K562 (cell line): ENCODE measurements around the gene NTNG1. TPM values are rescaled to one million over a fixed set of nuclear protein-coding genes. Genes with fewer than 3 reads are reported as not detected.

Experiments used
- ATAC-seq: fragments of 200-7000 bp; cut with Tn5 transposase; 3 replicates; pipeline ENCODE4 v1.9.1; 2020; ENCODE audit warnings: moderate library complexity
- BruUV-seq: library from RNA; stranded (reverse); fragments of 400-500 nt; replicated peaks from 2 replicates; lab custom pipeline; 2021; lab: Mats Ljungman, UMichigan
- CTCF ChIA-PET: fragments of 300-600 bp; formaldehyde crosslinking; extraction: SDS; loops from one replicate; lab custom pipeline; 2021; ENCODE audit warnings: low intra/inter-chr PET ratio; lab: Yijun Ruan, JAX
- POLR2A ChIA-PET: fragments of 300-600, 350-650 bp; sonication (Branson Sonifier 250); formaldehyde crosslinking; extraction: SDS; loops from one replicate; lab custom pipeline; 2021; ENCODE audit warnings: antibody characterized with exemption, inconsistent platforms; lab: Yijun Ruan, JAX
- DNase-seq, 4 experiments: peaks; one replicate each; pipeline versions ENCODE4 v3.0.0 to v3.0.0-alpha.2; 2011 to 2018; ENCODE audit warnings: low spot score in 3 of 4, mixed read lengths in 3 of 4; ENCODE audit errors: extremely low read depth in 1 of 4
- FAIRE-seq: peaks from 2 replicates; lab custom pipeline; 2011; peaks lifted over from hg19 to GRCh38; lab: Jason Lieb, UNC
- H2AFZ ChIP-seq: 2 replicates; pipeline ENCODE4 v1.6.0; 2011; ENCODE audit warnings: low read depth, low read length, control low read depth, inconsistent platforms
- H3K27ac ChIP-seq: fragments of 200-600 bp; 3 replicates; pipeline ENCODE4 v1.8.0; 2011; ENCODE audit warnings: low read depth, mild to moderate bottlenecking, control low read depth, inconsistent platforms, low read length, moderate library complexity, mixed read lengths; ENCODE audit errors: extremely low read depth
- H3K27me3 ChIP-seq, 2 experiments: fragments of 300-600 bp in 1 of 2; 2 replicates in 1 of 2; 3 replicates in 1 of 2; pipeline versions ENCODE4 v1.6.0 to v1.8.0; 2011; ENCODE audit warnings: inconsistent platforms in 2 of 2, low read length in 2 of 2, mild to moderate bottlenecking in 1 of 2, mixed read lengths in 1 of 2, moderate library complexity in 1 of 2; ENCODE audit not compliant: control insufficient read depth in 2 of 2, insufficient read depth in 2 of 2
- H3K36me3 ChIP-seq: fragments of 300-600 bp; 3 replicates; pipeline ENCODE4 v1.8.0; 2011; ENCODE audit warnings: mild to moderate bottlenecking, low read length, inconsistent platforms; ENCODE audit not compliant: control insufficient read depth, insufficient read depth
- H3K4me1 ChIP-seq, 2 experiments: fragments of 200-600 bp in 1 of 2; replicated peaks in 1 of 2; 2 replicates in 1 of 2; 3 replicates in 1 of 2; pipeline versions ENCODE4 v1.5.1 to v1.8.0; 2011; ENCODE audit warnings: inconsistent platforms in 2 of 2, low read length in 2 of 2, mild to moderate bottlenecking in 1 of 2, mixed read lengths in 1 of 2, moderate library complexity in 1 of 2; ENCODE audit not compliant: control insufficient read depth in 2 of 2, insufficient read depth in 2 of 2
- H3K4me2 ChIP-seq: 2 replicates; pipeline ENCODE4 v1.6.1; 2011; ENCODE audit warnings: low read length, control low read depth, inconsistent platforms, mixed read lengths; ENCODE audit not compliant: insufficient read depth
- H3K4me3 ChIP-seq: fragments of 200-600 bp; sonication (generic), shearing (Covaris generic); 2 replicates; pipeline ENCODE4 v1.5.1; 2016; ENCODE audit warnings: control low read depth, inconsistent platforms
- H3K79me2 ChIP-seq: fragments of 200-600 bp; 3 replicates; pipeline ENCODE4 v1.8.0; 2011; ENCODE audit warnings: low read length, inconsistent platforms; ENCODE audit not compliant: control insufficient read depth, insufficient read depth
- H3K9ac ChIP-seq, 2 experiments: 2 replicates each; pipeline versions ENCODE4 v1.6.0 to v1.6.1; 2011; ENCODE audit warnings: low read depth in 2 of 2, low read length in 2 of 2, control low read depth in 1 of 2, inconsistent platforms in 1 of 2, mild to moderate bottlenecking in 1 of 2, mixed read lengths in 1 of 2; ENCODE audit not compliant: insufficient read depth in 1 of 2
- H3K9me1 ChIP-seq: one replicate; pipeline ENCODE4 v1.6.0; 2011; ENCODE audit warnings: inconsistent platforms, mild to moderate bottlenecking, low read length, moderate library complexity; ENCODE audit not compliant: control insufficient read depth, insufficient read depth
- H3K9me3 ChIP-seq: replicated peaks from 2 replicates; pipeline ENCODE4 v1.5.1; 2011; ENCODE audit warnings: low read depth, low read length, inconsistent platforms; ENCODE audit not compliant: control insufficient read depth, insufficient read depth
- H4K20me1 ChIP-seq: replicated peaks from 2 replicates; pipeline ENCODE4 v1.6.1; 2011; ENCODE audit warnings: low read length, inconsistent platforms, mixed read lengths; ENCODE audit not compliant: control insufficient read depth, insufficient read depth
- E4F1 ChIP-seq: fragments of 250-450 bp; sonication (Bioruptor Pico); IDR thresholded peaks from 2 replicates; pipeline ENCODE4 v1.5.0; 2021; ENCODE audit warnings: mild to moderate bottlenecking, borderline replicate concordance
- EHMT2 ChIP-seq: fragments of 450-650 bp; IDR thresholded peaks from 2 replicates; pipeline ENCODE4 v1.6.1; 2018; ENCODE audit warnings: antibody characterized with exemption
- ELF1 ChIP-seq: fragments of 200-800 bp; sonication (Bioruptor generic); IDR thresholded peaks from 2 replicates; pipeline ENCODE4 v1.6.1; 2016; ENCODE audit warnings: missing genetic modification characterization, missing compliant biosample characterization
- LCOR ChIP-seq: sonication (generic); formaldehyde crosslinking; IDR thresholded peaks from 2 replicates; pipeline ENCODE4 v1.8.0; 2022; ENCODE audit warnings: mild to moderate bottlenecking, missing genetic modification reagents
- LEF1 ChIP-seq: fragments of 450-650 bp; IDR thresholded peaks from 2 replicates; pipeline ENCODE4 v1.6.1; 2016; ENCODE audit warnings: mild to moderate bottlenecking
- MECOM ChIP-seq: fragments of 250-450 bp; sonication (Bioruptor Pico); IDR thresholded peaks from 2 replicates; pipeline ENCODE4 v1.8.0; 2022; ENCODE audit warnings: inconsistent platforms
- MTA2 ChIP-seq: fragments of 450-650 bp; IDR thresholded peaks from 2 replicates; pipeline ENCODE4 v1.6.1; 2016; ENCODE audit warnings: low read depth
- NFIC ChIP-seq: fragments of 450-650 bp; IDR thresholded peaks from 2 replicates; pipeline ENCODE4 v1.6.1; 2017; ENCODE audit warnings: mild to moderate bottlenecking, inconsistent platforms
- RFX5 ChIP-seq: IDR thresholded peaks from 2 replicates; pipeline ENCODE4 v1.6.1; 2011; ENCODE audit warnings: low read depth, mild to moderate bottlenecking, improper control_type of control experiment, low read length
- RREB1 ChIP-seq: fragments of 250-450 bp; sonication (Bioruptor Pico); IDR thresholded peaks from 2 replicates; pipeline ENCODE4 v1.4.0; 2020
- ZNF592 ChIP-seq: fragments of 450-650 bp; IDR thresholded peaks from 2 replicates; pipeline ENCODE4 v1.6.1; 2017; ENCODE audit warnings: antibody characterized with exemption, mild to moderate bottlenecking
- ZSCAN29 ChIP-seq: fragments of 450-650 bp; IDR thresholded peaks from 2 replicates; pipeline ENCODE4 v1.6.1; 2017
- WGBS: fragments of 100-300 bp; shearing (Covaris generic); methylation state at CpG from one replicate; pipeline ENCODE4 v1.1.6; 2016; ENCODE audit warnings: low coverage, mixed read lengths; ENCODE audit not compliant: insufficient coverage; ENCODE audit errors: missing lambda C conversion rate; 5-methylcytosine and 5-hydroxymethylcytosine counted together
- in situ Hi-C: fragments of 300-500 bp; cut with MboI; formaldehyde crosslinking; loops from 4 replicates; pipeline ENCODE4 v1.15.0; 2018; ENCODE audit warnings: inconsistent platforms, mixed read lengths
- intact Hi-C: fragments of 100-400 bp; cut with micrococcal nuclease; formaldehyde crosslinking; loops from 2 replicates; pipeline ENCODE4 v1.14.2; 2022
- polyA plus RNA-seq, 8 experiments: library from polyadenylated mRNA; depleted of rRNA in 4 of 8; stranded (reverse) in 5 of 8; unstranded in 3 of 8; fragments of >200 nt; fragmentation: Nextera tagmentation in 2 of 8; fragmentation: Illumina TruSeq in 1 of 8; extraction: Ambion mirVana in 2 of 8; extraction: Trizol in 1 of 8; gene quantifications; 2 replicates each; pipeline versions ENCODE4 v1.2.1 to v1.2.3, GENCODE V29; 2011 to 2014; ENCODE audit warnings: inconsistent platforms in 1 of 8, missing spikeins in 1 of 8
- total RNA-seq, 7 experiments: library from RNA; depleted of rRNA in 6 of 7; stranded (reverse); fragments of >200 nt in 6 of 7; fragmentation: Illumina TruSeq in 2 of 7; extraction: Trizol in 2 of 7; gene quantifications; 2 replicates each; pipeline versions ENCODE4 v1.2.1 to v1.2.3, GENCODE V29; 2011 to 2021; ENCODE audit warnings: low replicate concordance in 1 of 7

Gene NTNG1
- total and polyA plus RNA-seq, 9 of the 15 experiments (the other 6 are each of a cell fraction or from before 2014, with no cell fraction given): not detected

- H3K4me3 ChIP-seq: no peak overlapping the region
- H3K4me1 ChIP-seq: no peaks in the 10 kb centered on the region
- H2AFZ ChIP-seq: no peak overlapping the region
- DNase-seq (no peak), ATAC-seq (no peak), FAIRE-seq (no peak)
- H3K79me2 ChIP-seq: no peaks in the 10 kb centered on the region
- H3K36me3 ChIP-seq: no peaks in the 10 kb centered on the region
- intact Hi-C loops (no loop called here), in situ Hi-C loops (no loop called here)
- no peak overlapping the region for H3K27ac ChIP-seq
- no peaks in the 10 kb centered on the region for H3K27me3 ChIP-seq
- no peaks in the 10 kb centered on the region for H4K20me1 ChIP-seq
- no peaks in the 10 kb centered on the region for H3K9me3 ChIP-seq
- ChIA-PET CTCF (no interaction called here), POLR2A (no interaction called here)
- no peak overlapping the region for H3K4me2 ChIP-seq
- no TSS peak for BruUV-seq
- H3K9me1 ChIP-seq: no peaks in the 10 kb centered on the region
- H3K9ac ChIP-seq: no peak overlapping the region
- TF ChIP-seq MTA2 (no peak), LCOR (CRISPR knock-in tag) (no peak), ZNF592 (no peak), RFX5 (no peak), E4F1 (no peak), MECOM (no peak), LEF1 (no peak), EHMT2 (no peak), RREB1 (CRISPR knock-in tag) (no peak), ELF1 (tag) (no peak), ZSCAN29 (no peak), NFIC (no peak)
- 6% methylated on average over 1 of the region's 1 CpG for WGBS
Measured at GRCh38 chr1:107404756-107405155, 263.9 kb downstream of the NTNG1 start.
